Hindlimb muscle (tissue), 1 donor: Measurements from ENCODE around the gene TUBA1B. TPM values are rescaled to one million over a fixed set of nuclear protein-coding genes. Genes with fewer than 3 reads are reported as not detected.
A peak's percentile ranks its signal among the peaks of the same experiment; 100 is the strongest.

Source experiments
- DNase-seq: peaks from one replicate; pipeline ENCODE4 v3.0.0-alpha.2; 2013
- polyA plus RNA-seq: library from polyadenylated mRNA; unstranded; fragments of 120-200 nt; gene quantifications from one replicate; pipeline ENCODE4 v1.2.1, GENCODE V29; 2013; ENCODE audit not compliant: insufficient read length

Gene TUBA1B
- polyA plus RNA-seq, 1 donor = 835 TPM

- no peak for DNase-seq
Observed at GRCh38 chr12:49126852-49127763, 4.1 kb downstream of the TUBA1B start.

- no peak for DNase-seq
Observed at GRCh38 chr12:49121047-49121696, 10.0 kb downstream of the TUBA1B start.

GRCh38 chr12:49111206-49111605 is 20.0 kb downstream of the TUBA1B start:
- no peak for DNase-seq

GRCh38 chr12:49110464-49111155 is 20.6 kb downstream of the TUBA1B start, which contains the start of gene LMBR1L:
Gene LMBR1L (minus strand): TSS chr12:49110847. CDS start chr12:49110555, 292 bp downstream.
- DNase-seq = peak; percentile 98

GRCh38 chr12:49109641-49110463 is 21.3 kb downstream of the TUBA1B start:
- DNase-seq = peak; percentile 42

- peak; percentile 39 for DNase-seq
Observed at GRCh38 chr12:49108958-49109404, 22.2 kb downstream of the TUBA1B start.

- peak; percentile 47 for DNase-seq
Observed at GRCh38 chr12:49105504-49106084, 25.6 kb downstream of the TUBA1B start.

- no peak for DNase-seq
Observed at GRCh38 chr12:49104822-49105221, 26.4 kb downstream of the TUBA1B start.

GRCh38 chr12:49100380-49100779 is 30.8 kb downstream of the TUBA1B start:
- DNase-seq = no peak

GRCh38 chr12:49098703-49099102 is 32.5 kb downstream of the TUBA1B start:
- no peak for DNase-seq

GRCh38 chr12:49098035-49098451 is 33.2 kb downstream of the TUBA1B start:
- DNase-seq = no peak

GRCh38 chr12:49097381-49097780 is 33.8 kb downstream of the TUBA1B start:
- no peak for DNase-seq

GRCh38 chr12:49094975-49095365 is 36.2 kb downstream of the TUBA1B start:
- DNase-seq = no peak

GRCh38 chr12:49094160-49094974 is 36.8 kb downstream of the TUBA1B start, which contains the start of gene DHH:
Gene DHH (minus strand): TSS chr12:49094801. CDS start chr12:49094512, 289 bp downstream.
- no peak for DNase-seq

- DNase-seq = no peak
Observed at GRCh38 chr12:49093792-49094159, 37.4 kb downstream of the TUBA1B start.

GRCh38 chr12:49092816-49093406 is 38.3 kb downstream of the TUBA1B start:
- DNase-seq = no peak

- no peak for DNase-seq
Observed at GRCh38 chr12:49092086-49092815, 38.9 kb downstream of the TUBA1B start.

- no peak for DNase-seq
Observed at GRCh38 chr12:49091836-49092085, 39.4 kb downstream of the TUBA1B start.

- DNase-seq = no peak
Observed at GRCh38 chr12:49091056-49091835, 39.9 kb downstream of the TUBA1B start.
